DOHH2 (cell line): Measurements from ENCODE around the gene S100A4.

ENCODE experiments used
- H3F3A ChIP-seq: fragments of 200-600 bp; sonication (generic), shearing (Covaris generic); 2 replicates; pipeline ENCODE4 v1.6.0; 2016; ENCODE audit warnings: antibody characterized with exemption, mild to moderate bottlenecking; ENCODE audit not compliant: control insufficient read depth, insufficient read depth
- H3K27ac ChIP-seq: fragments of 200-600 bp; sonication (generic); 2 replicates; pipeline ENCODE4 v1.5.1; 2014; ENCODE audit warnings: low read depth, mild to moderate bottlenecking, low read length, moderate library complexity
- H3K27me3 ChIP-seq: fragments of 200-600 bp; sonication (generic); 2 replicates; pipeline ENCODE4 v1.6.1; 2014; ENCODE audit warnings: mild to moderate bottlenecking, low read length, mixed read lengths; ENCODE audit not compliant: control insufficient read depth
- H3K36me3 ChIP-seq: fragments of 200-600 bp; sonication (generic); 2 replicates; pipeline ENCODE4 v1.6.1; 2014; ENCODE audit warnings: mild to moderate bottlenecking, low read length, moderate library complexity, mixed read lengths; ENCODE audit not compliant: control insufficient read depth
- H3K4me1 ChIP-seq: fragments of 200-600 bp; sonication (generic); 2 replicates; pipeline ENCODE4 v1.6.1; 2014; ENCODE audit warnings: mild to moderate bottlenecking, low read length, mixed read lengths; ENCODE audit not compliant: control insufficient read depth
- H3K4me2 ChIP-seq: fragments of 200-600 bp; sonication (generic); 2 replicates; pipeline ENCODE4 v1.6.0; 2014; ENCODE audit warnings: mild to moderate bottlenecking, low read length, moderate library complexity
- H3K4me3 ChIP-seq: fragments of 200-600 bp; sonication (generic); 2 replicates; pipeline ENCODE4 v1.5.1; 2014; ENCODE audit warnings: mild to moderate bottlenecking, low read length, mixed read lengths
- H3K79me2 ChIP-seq: fragments of 200-600 bp; sonication (generic); 2 replicates; pipeline ENCODE4 v1.6.1; 2014; ENCODE audit warnings: mild to moderate bottlenecking, low read length, mixed read lengths; ENCODE audit not compliant: control insufficient read depth
- H3K9me2 ChIP-seq: fragments of 200-600 bp; sonication (generic); replicated peaks from 2 replicates; pipeline ENCODE4 v1.6.1; 2014; ENCODE audit warnings: mild to moderate bottlenecking, low read length, mixed read lengths; ENCODE audit not compliant: control insufficient read depth
- H3K9me3 ChIP-seq: fragments of 200-600 bp; sonication (generic); 2 replicates; pipeline ENCODE4 v1.6.1; 2014; ENCODE audit warnings: antibody characterized with exemption, low read length, mixed read lengths; ENCODE audit not compliant: control insufficient read depth, insufficient read depth
- H4K20me1 ChIP-seq: fragments of 200-600 bp; sonication (generic); 2 replicates; pipeline ENCODE4 v1.6.0; 2014; ENCODE audit warnings: low read depth, mild to moderate bottlenecking, antibody characterized with exemption, low read length, moderate library complexity; ENCODE audit not compliant: control insufficient read depth, insufficient read depth
- CTCF ChIP-seq: fragments of 200-600 bp; sonication (generic); IDR thresholded peaks from one replicate; pipeline ENCODE4 v1.5.1; 2014; ENCODE audit warnings: antibody characterized with exemption, mild to moderate bottlenecking, low read depth, low read length; ENCODE audit not compliant: poor library complexity, severe bottlenecking
- EZH2phosphoT487 ChIP-seq: fragments of 200-600 bp; sonication (generic); IDR thresholded peaks from 2 replicates; pipeline ENCODE4 v1.6.1; 2017; ENCODE audit warnings: borderline replicate concordance, mild to moderate bottlenecking, antibody characterized with exemption, low read length, moderate library complexity, mixed read lengths

The S100A4 gene

GRCh38 chr1:153550827-153551500, 5.4 kb upstream of the S100A4 start:
- Histone ChIP-seq H3K4me3 (no peak overlapping the region), H3K9me2 (no peaks in the 10 kb centered on the region), H3K27ac (no peak overlapping the region), H4K20me1 (no peaks in the 10 kb centered on the region), H3K27me3 (peaks cover 33% of the 10 kb centered on the region), H3K9me3 (no peaks in the 10 kb centered on the region), H3K36me3 (no peaks in the 10 kb centered on the region), H3K79me2 (no peaks in the 10 kb centered on the region), H3K4me1 (no peaks in the 10 kb centered on the region), H3F3A (no peaks in the 10 kb centered on the region), H3K4me2 (no peak overlapping the region)
- TF ChIP-seq CTCF, result no peak
- TF ChIP-seq EZH2phosphoT487, result no peak

GRCh38 chr1:153550398-153550758, 4.8 kb upstream of the S100A4 start:
- H3F3A ChIP-seq, result no peaks in the 10 kb centered on the region
- no peak overlapping the region for H3K4me3 ChIP-seq
- H3K9me3 ChIP-seq, result no peaks in the 10 kb centered on the region
- H3K36me3 ChIP-seq, result no peaks in the 10 kb centered on the region
- H3K9me2 ChIP-seq, result no peaks in the 10 kb centered on the region
- peaks cover 5% of the 10 kb centered on the region for H3K4me1 ChIP-seq
- H3K27ac ChIP-seq, result no peak overlapping the region
- no peak overlapping the region for H3K4me2 ChIP-seq
- no peaks in the 10 kb centered on the region for H3K79me2 ChIP-seq
- TF ChIP-seq CTCF (no peak), EZH2phosphoT487 (no peak)
- H3K27me3 ChIP-seq, result peaks cover 38% of the 10 kb centered on the region
- H4K20me1 ChIP-seq, result no peaks in the 10 kb centered on the region

- H3K79me2 ChIP-seq, result no peaks in the 10 kb centered on the region
- H3K4me2 ChIP-seq, result no peak overlapping the region
- H3K4me3 ChIP-seq, result no peak overlapping the region
- H3F3A ChIP-seq, result no peaks in the 10 kb centered on the region
- no peaks in the 10 kb centered on the region for H3K36me3 ChIP-seq
- no peaks in the 10 kb centered on the region for H3K9me2 ChIP-seq
- H3K27ac ChIP-seq, result no peak overlapping the region
- no peaks in the 10 kb centered on the region for H4K20me1 ChIP-seq
- peaks cover 39% of the 10 kb centered on the region for H3K27me3 ChIP-seq
- H3K4me1 ChIP-seq, result peaks cover 10% of the 10 kb centered on the region
- no peaks in the 10 kb centered on the region for H3K9me3 ChIP-seq
- TF ChIP-seq EZH2phosphoT487 (no peak), CTCF (no peak)
Measured at GRCh38 chr1:153549741-153550397, 4.3 kb upstream of the S100A4 start.
